ENCODE measurements around the gene RERG.

- TF ChIP-seq CTCF (IDR thresholded peaks at IDR 0.05) (no peak), POLR2A (IDR thresholded peaks at IDR 0.05) (no peak)
These were observed 105.8 kb downstream of the RERG start for GRCh38 chr12:15115434-15115833.

All from right lobe of liver (tissue), 4 donors.